NCI-H748 treated with DMSO at 0.1 percent for 48 hours (cell line): Measurements from ENCODE around the gene PDLIM7.

Source experiments
- DNase-seq: peaks from one replicate; lab custom pipeline; 2025; lab: John Stamatoyannopoulos, UW

The PDLIM7 gene

GRCh38 chr5:177444106-177445051 lies 53.0 kb downstream of the PDLIM7 start:
- no peak for DNase-seq

GRCh38 chr5:177443144-177443983 lies 54.0 kb downstream of the PDLIM7 start:
- no peak for DNase-seq

- no peak for DNase-seq
These were observed 55.2 kb downstream of the PDLIM7 start for GRCh38 chr5:177442066-177442826.

GRCh38 chr5:177440990-177441780 lies 56.2 kb downstream of the PDLIM7 start:
- no peak for DNase-seq

GRCh38 chr5:177440211-177440989 lies 57.0 kb downstream of the PDLIM7 start:
- no peak for DNase-seq

- DNase-seq: no peak
These were observed 57.8 kb downstream of the PDLIM7 start for GRCh38 chr5:177439518-177440053.

- DNase-seq: no peak
These were observed 58.9 kb downstream of the PDLIM7 start for GRCh38 chr5:177438468-177438867.

GRCh38 chr5:177437623-177438022 lies 59.8 kb downstream of the PDLIM7 start:
- peak; percentile 12 for DNase-seq

GRCh38 chr5:177435847-177436536 lies 61.4 kb downstream of the PDLIM7 start:
- DNase-seq: no peak

GRCh38 chr5:177434942-177435738 lies 62.3 kb downstream of the PDLIM7 start:
- DNase-seq: no peak

- no peak for DNase-seq
These were observed 63.0 kb downstream of the PDLIM7 start for GRCh38 chr5:177434437-177434836.

- DNase-seq: no peak
These were observed 63.7 kb downstream of the PDLIM7 start for GRCh38 chr5:177433658-177434217.
